HG03045 (cell line): ENCODE data around the gene PRKCB.
"Not testable (repeated sequence)": the region's sequence is repeated elsewhere in the genome, so short reads cannot be mapped to it uniquely, and the experiment has no call there.

Experiments
- ATAC-seq: cut with Tn5 transposase; IDR thresholded peaks from one replicate; pipeline ENCODE4 v1.9.1; 2021; ENCODE audit warnings: mild to moderate bottlenecking, moderate library complexity; ENCODE audit not compliant: unreplicated experiment

Gene PRKCB

GRCh38 chr16:24204150-24204665 is 368.4 kb downstream of the PRKCB start:
- no peak for ATAC-seq

GRCh38 chr16:24206926-24207325 is 371.1 kb downstream of the PRKCB start:
- ATAC-seq: no peak

DNA sequence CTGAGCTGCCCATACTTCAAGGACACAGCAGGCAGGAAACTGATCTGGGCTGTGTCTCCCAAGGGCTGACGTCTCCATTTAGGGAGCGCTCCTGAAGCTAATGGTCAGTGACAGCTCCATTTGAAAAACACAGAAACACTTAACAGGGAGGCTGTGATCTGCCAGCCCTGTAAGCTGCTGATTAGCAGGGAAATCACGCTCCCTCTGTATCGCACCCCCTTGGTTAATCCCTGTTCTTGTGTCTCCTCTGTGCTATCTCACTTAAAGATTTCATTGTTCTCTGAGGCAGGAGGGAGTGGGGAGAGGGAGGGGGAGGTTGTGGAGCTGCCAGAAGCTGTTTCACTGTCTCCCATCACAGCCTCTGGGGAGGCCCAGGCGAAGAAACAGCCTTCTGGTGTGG is 372.9 kb downstream of the PRKCB start:
- ATAC-seq: no peak

DNA sequence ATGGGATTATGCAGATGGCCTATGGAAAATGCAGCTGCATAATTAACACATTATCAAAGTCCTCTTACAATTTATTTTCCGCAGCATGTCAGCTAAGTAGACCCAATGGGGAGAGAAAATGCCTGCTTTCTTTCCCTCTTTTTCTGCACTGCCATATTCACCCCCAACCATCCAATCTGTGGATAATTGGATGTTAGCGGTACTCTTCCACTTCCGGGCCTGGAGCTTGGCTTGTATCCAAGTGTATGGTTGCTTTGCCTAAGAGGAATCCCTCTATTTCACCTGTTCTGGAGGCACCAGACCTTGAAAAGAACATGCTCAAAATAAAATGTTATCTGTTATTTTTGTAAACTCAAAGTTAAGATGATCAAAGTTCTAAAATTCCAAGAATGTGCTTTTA is 379.2 kb downstream of the PRKCB start:
- ATAC-seq: no peak

GRCh38 chr16:24216961-24217360 is 381.2 kb downstream of the PRKCB start:
- no peak for ATAC-seq

DNA sequence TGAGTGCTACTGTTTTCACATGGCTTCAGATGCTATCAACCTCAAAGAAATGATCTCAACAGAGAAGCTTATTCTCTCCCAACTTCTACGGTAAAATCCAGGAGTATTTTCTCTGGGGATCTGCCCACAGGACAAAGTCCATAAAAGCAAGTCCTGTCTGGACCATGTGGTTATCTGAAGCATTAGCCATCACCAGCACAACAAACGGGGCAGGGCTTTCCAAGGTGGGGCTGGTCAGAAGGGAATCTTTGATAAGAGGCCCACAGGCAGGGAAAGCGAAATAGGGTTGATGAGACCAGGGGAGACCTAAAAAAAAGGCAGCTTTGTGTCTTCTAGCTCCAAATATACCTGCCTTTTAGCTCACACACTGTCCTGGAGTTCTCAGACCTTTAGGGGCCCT is 381.7 kb downstream of the PRKCB start:
- ATAC-seq: no peak

- ATAC-seq: no peak
Observed at GRCh38 chr16:24218299-24218698, 382.5 kb downstream of the PRKCB start.

DNA sequence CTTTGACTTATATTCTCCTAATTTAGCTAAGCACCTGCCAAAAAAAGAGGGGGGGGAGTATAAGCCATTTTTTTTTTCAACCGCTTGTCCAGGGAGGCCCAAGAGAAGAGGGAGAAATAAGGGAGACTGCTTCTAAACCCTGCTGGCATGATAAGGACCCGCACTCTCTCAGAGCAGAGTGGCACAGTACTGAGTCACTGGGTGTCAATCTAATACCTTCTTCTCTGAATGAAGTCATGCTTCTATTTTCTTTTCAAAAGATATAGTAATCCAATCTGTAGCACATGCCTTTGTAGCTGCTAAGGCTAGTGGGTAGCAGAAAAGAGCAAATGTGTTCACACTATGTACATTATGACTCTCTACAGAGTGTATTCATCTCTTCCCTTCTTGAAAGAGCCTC is 385.4 kb downstream of the PRKCB start:
- ATAC-seq: no peak

GRCh38 chr16:24228514-24228913 is 392.7 kb downstream of the PRKCB start:
- no peak for ATAC-seq

DNA sequence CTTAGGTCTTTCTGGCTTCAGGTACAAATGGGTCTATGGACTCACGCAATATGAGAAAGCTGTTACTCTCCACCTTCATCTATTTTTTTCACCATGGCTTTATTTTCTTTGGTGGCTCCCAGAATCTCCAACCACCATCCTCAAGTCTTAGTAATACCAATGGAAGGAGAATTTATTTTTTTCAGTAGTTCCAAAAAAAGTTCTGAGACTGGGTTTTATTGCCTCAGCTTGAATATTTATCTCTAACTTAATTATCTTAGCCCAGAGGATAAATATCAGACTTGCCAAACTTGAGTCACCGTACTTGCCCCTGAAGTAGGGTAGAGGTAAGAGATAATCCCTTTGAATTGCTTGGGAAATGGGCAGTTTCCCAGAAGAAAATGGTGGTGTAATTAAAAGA is 397.2 kb downstream of the PRKCB start:
- ATAC-seq: no peak

DNA sequence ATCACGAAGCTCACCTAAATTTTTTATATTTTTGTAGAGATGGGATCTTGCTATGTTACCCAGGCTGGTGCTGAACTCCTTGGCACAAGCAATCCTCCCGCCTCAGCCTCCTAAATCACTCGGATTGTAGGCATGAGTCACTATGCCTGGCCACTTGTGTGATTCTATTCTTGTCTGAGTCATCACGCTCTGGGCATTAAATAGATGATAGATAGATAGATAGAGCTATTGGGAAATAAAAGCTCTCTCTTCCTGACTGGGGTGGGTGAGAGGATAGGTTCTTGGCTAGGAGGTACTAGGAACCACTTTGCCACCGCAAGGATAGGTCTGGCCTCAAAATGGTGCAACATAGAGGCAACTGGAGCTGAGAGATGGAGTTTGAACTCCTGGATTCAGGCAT is 399.0 kb downstream of the PRKCB start:
- no peak for ATAC-seq

GRCh38 chr16:24235806-24236205 is 400.0 kb downstream of the PRKCB start:
- ATAC-seq: no peak

- ATAC-seq: not testable (repeated sequence)
Observed at GRCh38 chr16:24238846-24239245, 403.1 kb downstream of the PRKCB start.

GRCh38 chr16:24246911-24247607 is 411.3 kb downstream of the PRKCB start:
- ATAC-seq: no peak

GRCh38 chr16:24253192-24253591 is 417.4 kb downstream of the PRKCB start:
- peak; percentile 55 for ATAC-seq

- no peak for ATAC-seq
Observed at GRCh38 chr16:24255456-24256371, 419.9 kb downstream of the PRKCB start, which contains the start of gene CACNG3. TSS of gene CACNG3 (plus strand) at chr16:24256335. CDS start at chr16:24256755, 420 bp downstream.

DNA sequence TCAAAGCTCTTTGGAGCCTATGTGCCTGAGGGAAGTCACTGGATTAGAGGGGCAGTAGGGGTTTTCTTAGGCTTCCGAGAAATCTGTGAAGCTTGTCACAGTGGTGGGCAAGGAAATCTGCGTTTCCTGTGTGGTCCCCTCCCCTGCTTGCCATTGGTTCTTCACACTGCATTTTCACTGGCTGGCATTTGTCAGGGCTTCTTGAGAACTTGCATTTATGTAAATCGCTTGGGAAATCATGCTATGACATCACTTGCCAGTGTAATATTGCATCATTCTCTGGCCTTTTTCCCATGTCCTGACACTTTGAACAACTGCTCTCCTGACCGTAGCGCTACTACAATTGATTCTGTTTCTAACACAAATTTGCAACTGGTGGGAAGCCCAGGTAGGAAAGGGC is 422.2 kb downstream of the PRKCB start:
- ATAC-seq: no peak

DNA sequence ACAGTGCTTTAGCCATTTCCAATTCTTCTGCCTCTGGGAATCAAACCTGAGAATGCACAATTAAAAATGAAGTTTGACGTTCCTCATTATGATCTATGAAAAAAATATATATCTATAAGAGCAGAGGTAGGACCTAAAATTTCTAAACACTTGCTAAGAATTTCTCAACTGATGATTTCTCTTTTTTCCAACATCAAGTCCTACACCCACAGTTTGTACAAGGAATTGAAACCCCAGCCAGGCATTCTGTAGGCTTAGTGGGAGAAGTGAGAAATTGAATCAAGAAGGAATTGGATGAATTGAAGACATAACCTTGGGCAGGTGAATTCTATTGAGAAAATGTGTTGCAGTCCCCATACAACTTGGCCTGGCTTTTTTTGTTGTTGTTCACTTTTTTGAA is 423.0 kb downstream of the PRKCB start:
- ATAC-seq: no peak

- ATAC-seq: no peak
Observed at GRCh38 chr16:24262816-24263215, 427.0 kb downstream of the PRKCB start.
